ENCODE results near the gene STX1B. TPM values are rescaled to one million over a fixed set of nuclear protein-coding genes. Genes with fewer than 3 reads are reported as not detected.

The STX1B gene
- total RNA-seq, 3 donors from 2014 or later: 1.6 to 2.6 (median 2.6) TPM

DNA sequence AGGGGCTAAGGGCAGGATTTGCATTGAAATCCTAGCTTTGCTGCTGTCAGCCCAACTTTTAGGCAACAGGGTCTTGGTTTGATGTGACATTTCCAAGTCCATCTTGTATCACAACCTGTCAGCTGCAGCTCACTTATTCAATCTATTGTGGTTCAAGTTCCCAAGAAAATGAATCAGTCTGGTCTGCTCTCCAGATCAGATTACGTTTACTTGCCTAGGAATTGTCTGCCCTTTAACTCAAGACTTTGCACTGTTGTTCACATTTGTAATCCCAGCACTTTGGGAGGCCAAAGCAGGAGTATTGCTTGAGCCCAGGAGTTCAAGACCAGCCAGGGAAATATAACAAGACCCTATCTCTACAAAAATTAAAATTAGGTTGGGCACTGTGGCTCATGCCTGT is 32.9 kb upstream of the STX1B start:
- Histone ChIP-seq H3K9me3 (no peaks in the 10 kb centered on the region), H3K4me3 (no peak overlapping the region), H3K27ac (no peak overlapping the region), H3K4me1 (no peaks in the 10 kb centered on the region), H3K36me3 (peaks cover 5% of the 10 kb centered on the region), H3K27me3 (no peaks in the 10 kb centered on the region)
- intact Hi-C loops (cut with DNase I; ENCODE audit: low total_unique reads): no loop called here
- TF ChIP-seq POLR2A (IDR thresholded peaks at IDR 0.05) (no peak), POLR2AphosphoS5 (IDR thresholded peaks at IDR 0.05) (no peak)
- TF ChIP-seq, protein P1, sequence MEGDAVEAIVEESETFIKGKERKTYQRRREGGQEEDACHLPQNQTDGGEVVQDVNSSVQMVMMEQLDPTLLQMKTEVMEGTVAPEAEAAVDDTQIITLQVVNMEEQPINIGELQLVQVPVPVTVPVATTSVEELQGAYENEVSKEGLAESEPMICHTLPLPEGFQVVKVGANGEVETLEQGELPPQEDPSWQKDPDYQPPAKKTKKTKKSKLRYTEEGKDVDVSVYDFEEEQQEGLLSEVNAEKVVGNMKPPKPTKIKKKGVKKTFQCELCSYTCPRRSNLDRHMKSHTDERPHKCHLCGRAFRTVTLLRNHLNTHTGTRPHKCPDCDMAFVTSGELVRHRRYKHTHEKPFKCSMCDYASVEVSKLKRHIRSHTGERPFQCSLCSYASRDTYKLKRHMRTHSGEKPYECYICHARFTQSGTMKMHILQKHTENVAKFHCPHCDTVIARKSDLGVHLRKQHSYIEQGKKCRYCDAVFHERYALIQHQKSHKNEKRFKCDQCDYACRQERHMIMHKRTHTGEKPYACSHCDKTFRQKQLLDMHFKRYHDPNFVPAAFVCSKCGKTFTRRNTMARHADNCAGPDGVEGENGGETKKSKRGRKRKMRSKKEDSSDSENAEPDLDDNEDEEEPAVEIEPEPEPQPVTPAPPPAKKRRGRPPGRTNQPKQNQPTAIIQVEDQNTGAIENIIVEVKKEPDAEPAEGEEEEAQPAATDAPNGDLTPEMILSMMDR (IDR thresholded peaks at IDR 0.05): no peak
- DNase-seq (ENCODE audit: low spot score in 2 of 2): no peak

DNA sequence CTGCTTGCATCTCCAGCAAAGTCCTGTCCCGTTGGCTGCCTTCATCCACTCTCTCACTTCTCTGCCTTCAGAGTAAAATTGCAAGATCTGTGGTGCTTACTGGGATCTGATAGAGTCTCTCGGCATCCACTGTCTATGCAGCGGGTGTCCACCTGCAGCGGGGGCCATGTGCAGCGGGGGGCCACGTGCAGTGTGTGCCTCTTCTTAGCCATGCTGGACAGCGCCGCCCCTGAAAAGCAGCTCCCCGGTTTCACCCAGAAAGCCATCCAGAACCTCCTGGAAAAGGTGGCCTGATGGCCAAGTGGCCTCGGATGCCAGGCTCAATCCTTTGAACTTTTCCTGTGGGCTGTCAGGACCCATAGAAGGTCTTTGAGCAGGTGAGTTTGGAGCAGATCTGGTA is 32.4 kb upstream of the STX1B start:
- TF ChIP-seq POLR2AphosphoS5 (IDR thresholded peaks at IDR 0.05) (no peak), POLR2A (IDR thresholded peaks at IDR 0.05) (no peak)
- TF ChIP-seq, protein P1 (IDR thresholded peaks at IDR 0.05): no peak
- H3K4me1 ChIP-seq: no peaks in the 10 kb centered on the region
- no peaks in the 10 kb centered on the region for H3K27me3 ChIP-seq
- intact Hi-C loops (cut with DNase I; ENCODE audit: low total_unique reads): no loop called here
- DNase-seq (ENCODE audit: low spot score in 2 of 2): no peak
- peaks cover 5% of the 10 kb centered on the region for H3K36me3 ChIP-seq
- H3K27ac ChIP-seq: no peak overlapping the region
- no peaks in the 10 kb centered on the region for H3K9me3 ChIP-seq
- no peak overlapping the region for H3K4me3 ChIP-seq

DNA sequence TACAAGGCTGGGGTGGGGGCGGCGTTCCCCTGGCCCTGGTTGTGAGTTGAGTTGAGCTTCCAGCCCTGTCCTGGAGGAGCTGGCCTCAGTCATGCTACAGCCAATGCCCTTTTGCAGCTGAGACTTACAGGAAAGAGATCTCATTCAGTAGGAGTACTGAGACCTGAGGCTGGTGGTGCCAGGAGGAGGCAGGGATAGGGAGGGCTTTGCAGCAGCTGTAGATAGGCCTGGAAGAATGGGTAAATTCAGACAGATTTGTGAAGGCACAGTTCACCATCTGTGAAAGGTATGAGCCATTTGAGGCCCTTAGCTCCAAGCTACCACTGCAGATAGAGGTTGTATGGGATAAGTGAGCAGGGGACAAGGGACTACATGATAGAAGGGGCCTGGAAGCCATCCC is 28.6 kb upstream of the STX1B start:
- no peak for TF ChIP-seq POLR2AphosphoS5 (IDR thresholded peaks at IDR 0.05)
- TF ChIP-seq, protein P1 (IDR thresholded peaks at IDR 0.05): no peak
- TF ChIP-seq POLR2A (IDR thresholded peaks at IDR 0.05): no peak
- intact Hi-C loops (cut with DNase I; ENCODE audit: low total_unique reads): loop anchor here (10.0 kb wide), 2 partner anchors 94 to 1734 kb away; partner anchors contain the start of gene ORAI3
- H3K36me3 ChIP-seq: peaks cover 5% of the 10 kb centered on the region
- no peaks in the 10 kb centered on the region for H3K9me3 ChIP-seq
- no peak overlapping the region for H3K4me3 ChIP-seq
- H3K27ac ChIP-seq: no peak overlapping the region
- H3K4me1 ChIP-seq: peaks cover 0 to 5% of the 10 kb centered on the region in 2 donors
- DNase-seq (ENCODE audit: low spot score in 2 of 2): no peak
- no peaks in the 10 kb centered on the region for H3K27me3 ChIP-seq

GRCh38 chr16:31036691-31037090 is 26.3 kb upstream of the STX1B start:
- Histone ChIP-seq H3K9me3 (no peaks in the 10 kb centered on the region), H3K27me3 (no peaks in the 10 kb centered on the region), H3K4me3 (no peak overlapping the region), H3K27ac (no peak overlapping the region), H3K36me3 (peaks cover 5% of the 10 kb centered on the region), H3K4me1 (peaks cover 0 to 5% of the 10 kb centered on the region in 2 donors)
- intact Hi-C loops (cut with DNase I; ENCODE audit: low total_unique reads): loop anchor here (10.0 kb wide), 2 partner anchors 92 to 1732 kb away; partner anchors contain the start of gene ORAI3
- DNase-seq (ENCODE audit: low spot score in 2 of 2): no peak
- TF ChIP-seq POLR2AphosphoS5 (IDR thresholded peaks at IDR 0.05) (no peak), POLR2A (IDR thresholded peaks at IDR 0.05) (no peak)
- TF ChIP-seq, protein P1 (IDR thresholded peaks at IDR 0.05): no peak

- Histone ChIP-seq H3K9me3 (no peaks in the 10 kb centered on the region), H3K27ac (peak overlapping the region; percentile 93 to 99), H3K27me3 (no peaks in the 10 kb centered on the region), H3K4me3 (peak overlapping the region; percentile 84 to 97 (median 93)), H3K4me1 (peaks cover 0 to 5% of the 10 kb centered on the region in 2 donors), H3K36me3 (no peaks in the 10 kb centered on the region)
- peak; percentile 89 to 91 for DNase-seq (ENCODE audit: low spot score in 2 of 2)
- intact Hi-C loops (cut with DNase I; ENCODE audit: low total_unique reads): loop anchor here (10.0 kb wide), 2 partner anchors 89 to 1729 kb away; partner anchors contain the start of gene ORAI3
- TF ChIP-seq, protein P1 (IDR thresholded peaks at IDR 0.05): no peak
- TF ChIP-seq POLR2A (IDR thresholded peaks at IDR 0.05): no peak
- TF ChIP-seq POLR2AphosphoS5 (IDR thresholded peaks at IDR 0.05): peak in 1 of 3 donors; percentile 41
Measured at GRCh38 chr16:31033709-31034492, 23.5 kb upstream of the STX1B start.

Measured in breast epithelium (tissue), 4 donors.